HG03280 (cell line): ENCODE results near the gene MCM9.

Source experiments
- ATAC-seq: cut with Tn5 transposase; IDR thresholded peaks from one replicate; pipeline ENCODE4 v1.9.1; 2021; ENCODE audit warnings: mild to moderate bottlenecking, moderate library complexity; ENCODE audit not compliant: unreplicated experiment

The MCM9 gene

DNA sequence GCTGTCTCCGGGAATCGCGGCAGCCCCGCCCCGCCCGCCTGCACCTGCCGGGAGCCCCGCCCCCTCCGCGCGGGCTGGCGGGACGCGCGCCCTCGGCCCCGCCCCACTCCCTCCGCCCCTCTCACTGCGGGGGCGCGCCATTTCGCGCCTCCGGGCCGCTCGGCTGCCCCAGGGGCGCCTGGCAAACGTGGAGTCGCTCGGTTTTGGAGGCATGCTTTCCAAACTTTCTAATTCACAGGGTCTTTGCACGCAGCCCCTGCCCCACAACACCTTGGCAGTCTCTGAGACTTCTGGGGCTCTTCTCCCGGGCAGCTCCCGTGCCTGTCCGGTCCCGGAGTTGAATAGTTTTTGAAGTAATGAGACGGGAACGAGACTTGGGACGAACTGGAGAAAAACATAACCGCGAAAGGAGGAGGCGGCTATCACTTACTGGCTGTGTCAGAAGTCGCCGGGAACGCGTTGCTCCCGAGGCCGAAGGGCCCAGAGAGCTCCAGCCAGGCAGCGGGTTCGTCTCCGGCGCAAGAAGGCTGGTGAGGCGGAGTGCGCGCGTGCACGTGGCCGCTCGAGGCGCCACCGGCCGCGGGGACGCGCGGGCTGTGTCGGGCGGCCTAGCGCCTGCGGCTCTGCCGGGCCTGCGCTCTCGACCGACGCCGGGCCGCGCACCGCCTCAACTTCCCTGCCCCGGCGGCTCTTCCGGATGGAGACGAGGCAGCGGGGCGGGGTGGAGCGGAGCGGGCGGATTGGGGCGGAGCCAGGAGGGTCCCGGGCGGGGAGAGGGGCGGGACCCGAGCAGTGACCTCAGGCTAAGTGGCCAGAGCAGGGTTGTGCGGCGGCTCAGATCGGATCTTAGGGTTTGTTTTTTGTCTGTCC lies at the start of gene MCM9:
MCM9 (minus strand) TSS at position 699 of the 870 bp plus-strand sequence. CDS start 3,436 bp downstream, outside the sequence.
- peak; percentile 95 for ATAC-seq

GRCh38 chr6:118984342-118984741 lies 49.4 kb upstream of the MCM9 start:
- ATAC-seq, result no peak

GRCh38 chr6:118982575-118982911 lies 47.6 kb upstream of the MCM9 start:
- ATAC-seq, result no peak

DNA sequence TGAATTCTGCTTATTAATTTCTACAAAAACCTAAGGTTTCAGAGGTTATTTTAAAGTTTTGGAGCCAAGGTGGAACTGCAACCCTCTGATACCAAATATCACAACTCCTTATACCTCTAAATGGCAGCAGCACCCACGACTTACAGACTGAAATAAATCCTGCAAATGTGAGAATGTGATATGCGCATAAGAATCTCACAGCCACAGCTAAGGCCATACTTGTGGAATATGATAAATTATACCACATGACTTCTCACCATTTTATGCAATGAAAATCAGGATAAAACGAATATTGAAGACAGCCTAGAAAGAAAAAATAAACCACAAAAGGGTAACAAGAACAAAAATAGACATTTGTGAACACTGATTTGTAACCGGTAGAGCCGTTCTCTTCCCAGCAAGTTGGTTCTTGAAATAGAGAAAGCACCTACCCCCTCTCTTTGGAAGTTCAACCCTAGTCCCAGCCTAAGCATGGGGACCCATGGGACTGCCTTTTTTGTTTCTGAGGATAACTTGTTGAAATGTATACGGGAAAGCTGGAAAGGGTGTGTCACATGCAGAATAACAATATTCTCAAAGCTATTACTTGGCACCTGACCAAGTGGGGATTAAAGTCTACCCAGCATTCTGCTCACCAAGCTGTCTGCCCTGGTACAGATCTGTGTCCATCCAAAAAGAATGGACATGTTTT lies 47.1 kb upstream of the MCM9 start:
- no peak for ATAC-seq

- no peak for ATAC-seq
Observed at GRCh38 chr6:118980063-118980462, 45.1 kb upstream of the MCM9 start.

- ATAC-seq, result no peak
Observed at GRCh38 chr6:118974790-118975189, 39.8 kb upstream of the MCM9 start.

DNA sequence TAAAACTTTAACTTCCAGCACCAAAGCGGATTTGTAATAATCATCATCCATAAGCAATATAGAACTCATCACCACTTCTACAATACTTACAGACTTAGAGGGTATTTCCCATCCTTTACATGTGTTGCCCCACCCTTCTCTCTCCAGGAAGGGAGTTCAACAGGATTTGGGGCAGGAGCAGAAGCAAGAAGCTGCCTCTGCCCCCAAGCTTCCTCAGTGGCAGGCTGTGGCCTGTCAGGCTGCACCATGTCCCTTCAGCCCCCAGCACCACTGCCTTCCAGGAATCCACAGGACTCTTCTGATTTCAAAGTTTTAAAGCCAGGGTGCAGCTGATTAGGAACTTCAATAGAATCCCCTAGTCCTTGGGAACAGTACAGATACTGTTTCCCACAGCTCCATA lies 36.7 kb upstream of the MCM9 start:
- ATAC-seq, result no peak

DNA sequence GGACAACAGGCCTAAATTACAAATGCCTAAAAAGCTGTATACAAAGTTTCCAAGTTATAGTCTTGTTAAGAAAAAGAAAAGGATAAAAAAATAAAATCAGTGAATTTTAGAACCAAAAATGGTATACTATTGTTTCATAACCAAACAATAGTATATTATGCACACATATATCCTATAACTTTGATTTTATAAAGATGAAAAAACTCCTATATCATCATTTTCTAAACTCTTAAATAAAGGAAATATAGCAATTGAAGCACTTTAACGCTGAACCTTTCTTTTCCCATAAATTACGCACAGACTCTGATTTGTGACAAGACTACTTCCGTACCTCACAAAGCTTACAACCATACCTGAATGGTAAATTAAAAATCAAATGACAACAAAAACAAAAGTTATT lies 35.9 kb upstream of the MCM9 start:
- no peak for ATAC-seq

GRCh38 chr6:118968416-118968815 lies 33.5 kb upstream of the MCM9 start:
- no peak for ATAC-seq

DNA sequence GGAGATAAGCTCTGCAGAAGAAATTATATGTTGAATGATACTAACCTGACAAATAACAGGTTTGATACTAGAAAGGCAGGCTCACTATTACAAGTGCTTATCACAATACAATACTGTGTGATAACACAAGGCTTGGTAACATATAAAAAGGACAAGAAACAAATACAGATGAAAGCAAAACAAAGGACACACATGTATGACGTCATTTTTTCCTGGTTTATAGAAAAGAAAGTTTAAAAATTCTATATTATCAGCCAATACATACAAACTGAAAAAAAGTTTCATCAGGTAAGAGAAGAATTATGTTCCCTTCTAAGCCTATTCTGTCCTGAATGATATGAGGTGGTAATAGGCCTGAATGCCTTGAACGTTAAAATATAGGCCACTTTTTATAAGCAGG lies 32.3 kb upstream of the MCM9 start:
- ATAC-seq, result no peak

GRCh38 chr6:118965843-118966370 lies 30.9 kb upstream of the MCM9 start:
- no peak for ATAC-seq

- no peak for ATAC-seq
Observed at GRCh38 chr6:118965371-118965770, 30.4 kb upstream of the MCM9 start.

DNA sequence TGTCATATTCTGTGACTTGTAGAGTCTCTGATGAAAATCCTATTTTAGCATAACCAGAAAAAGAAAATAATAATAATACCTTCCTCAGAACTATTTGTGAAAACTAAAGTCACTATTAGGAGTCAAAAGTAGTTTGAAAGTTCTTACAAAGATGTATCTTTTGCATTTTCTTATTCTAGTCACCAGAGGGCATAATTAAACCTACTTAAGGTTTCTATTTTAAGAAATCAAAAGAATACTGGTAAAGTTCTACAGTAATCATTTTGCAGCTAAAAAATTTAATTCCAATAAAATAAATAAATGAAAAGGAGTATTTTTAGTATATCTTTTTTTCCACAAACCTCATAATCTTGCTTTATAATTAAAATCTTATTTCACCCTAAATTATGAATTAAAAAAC lies 28.0 kb upstream of the MCM9 start:
- ATAC-seq, result no peak

DNA sequence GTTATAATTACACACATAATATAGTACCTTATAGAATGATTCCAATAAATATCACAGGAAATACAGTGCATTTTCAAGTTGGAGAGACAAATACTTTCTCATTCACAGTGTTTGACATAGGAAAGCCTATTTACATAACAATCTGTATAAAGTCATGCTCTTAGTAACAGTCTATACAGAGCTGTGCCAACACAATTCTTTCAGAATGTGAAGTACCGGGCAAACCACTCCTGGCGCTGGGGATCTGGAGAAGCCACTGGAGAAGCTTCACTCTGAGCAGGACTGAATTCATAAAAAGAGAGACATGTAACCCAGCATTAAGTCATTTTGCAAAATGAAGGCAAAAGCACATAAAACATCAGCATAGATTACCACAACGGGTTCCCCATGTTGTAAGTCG lies 24.9 kb upstream of the MCM9 start:
- ATAC-seq, result no peak

DNA sequence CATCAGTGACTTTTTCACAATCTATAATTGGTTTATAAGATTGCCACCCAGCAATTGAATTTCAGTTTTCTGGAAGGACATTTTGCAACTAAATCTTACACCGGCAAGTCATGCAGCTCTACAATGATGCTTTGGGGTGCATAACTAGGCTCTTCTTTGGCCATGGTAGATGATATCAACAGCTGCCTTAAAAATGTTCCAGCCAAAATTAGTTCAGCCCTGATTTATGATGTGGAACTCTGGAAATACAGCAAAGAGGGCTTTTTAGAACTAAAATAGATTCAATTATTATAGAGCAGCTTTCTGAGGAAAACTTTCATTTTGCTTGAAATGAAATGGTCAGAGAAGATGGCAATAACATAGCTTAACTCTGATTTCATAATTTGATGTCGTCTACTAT lies 18.4 kb upstream of the MCM9 start:
- no peak for ATAC-seq

DNA sequence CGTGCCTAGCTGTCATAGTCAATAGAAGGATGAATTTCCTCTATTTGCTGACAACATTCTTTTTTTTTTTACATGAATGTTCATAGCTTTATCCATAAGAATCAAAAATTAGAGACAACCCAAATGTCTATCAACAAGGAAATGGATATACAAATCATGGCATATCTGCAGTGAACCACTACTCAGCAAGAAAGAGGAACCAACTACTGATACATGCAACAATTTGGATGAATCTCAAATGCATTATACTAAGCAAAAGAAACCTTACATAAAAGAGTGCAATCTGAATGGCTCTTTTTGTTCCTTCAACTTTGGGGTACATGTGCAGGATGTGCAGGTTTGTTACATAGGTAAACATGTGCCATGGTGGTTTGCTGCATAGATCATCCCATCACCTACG lies 17.7 kb upstream of the MCM9 start:
- ATAC-seq, result no peak

- ATAC-seq, result no peak
Observed at GRCh38 chr6:118945217-118945616, 10.3 kb upstream of the MCM9 start.

- no peak for ATAC-seq
Observed at GRCh38 chr6:118940770-118941169, 5.8 kb upstream of the MCM9 start.

DNA sequence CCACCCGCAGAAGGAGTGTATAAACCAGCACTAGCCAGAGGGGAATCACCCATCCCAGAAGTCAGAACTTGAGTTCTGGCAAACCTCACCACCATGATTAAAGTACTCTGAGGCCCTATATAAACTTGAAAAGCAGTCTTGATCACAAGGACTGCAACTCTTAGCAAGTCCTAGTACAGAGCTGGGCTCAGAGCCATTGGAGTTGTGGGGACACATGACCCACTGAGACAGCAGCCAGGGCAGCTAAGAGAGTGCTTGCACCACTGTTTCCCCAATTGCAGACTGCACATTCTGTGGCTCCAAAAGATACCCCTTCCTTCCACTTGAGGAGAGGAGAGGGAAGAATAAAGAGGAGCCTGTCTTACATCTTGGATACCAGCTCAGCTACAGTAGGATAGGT lies 4.7 kb upstream of the MCM9 start:
- no peak for ATAC-seq

GRCh38 chr6:118935978-118936703 lies 1.2 kb upstream of the MCM9 start:
- ATAC-seq, result no peak

DNA sequence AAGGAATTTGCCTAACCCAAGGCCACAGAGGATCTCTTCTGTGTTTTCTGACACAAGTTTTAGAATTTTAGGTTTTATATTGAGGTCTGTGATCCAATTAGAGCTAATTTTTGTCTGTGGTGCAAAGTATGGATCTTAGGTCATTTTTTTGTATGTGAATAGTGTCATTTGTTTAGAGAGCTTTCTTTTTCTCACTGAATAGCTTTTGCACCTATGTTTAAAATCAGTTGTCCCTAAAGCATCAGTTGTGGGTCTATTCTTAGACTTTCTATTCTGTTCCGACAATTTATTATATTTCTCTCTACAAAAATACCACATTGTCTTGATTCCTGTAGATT lies 341 bp upstream of the MCM9 start:
- ATAC-seq, result no peak
